ENCODE results near the gene MARCHF11.

GRCh38 chr5:16140944-16141343 lies 38.6 kb downstream of the MARCHF11 start:
- TF ChIP-seq CTCF (IDR thresholded peaks at IDR 0.05), result no peak
- no peak for TF ChIP-seq ZFX (IDR thresholded peaks at IDR 0.05; ENCODE audit: borderline replicate concordance)
